SJSA1 (cell line): ENCODE results near the gene PREB. TPM values are rescaled to one million over a fixed set of nuclear protein-coding genes. Genes with fewer than 3 reads are reported as not detected.

Experiments used
- DNase-seq, 2 experiments: peaks; one replicate each; pipeline ENCODE4 v3.0.0-alpha.2; 2015 to 2020; ENCODE audit warnings: low spot score in 2 of 2, low read depth in 1 of 2
- H3K27ac ChIP-seq: fragments of 250-450 bp; sonication (Bioruptor Pico); 2 replicates; pipeline ENCODE4 v1.5.1; 2020; ENCODE audit warnings: mild to moderate bottlenecking, moderate library complexity
- H3K27me3 ChIP-seq: fragments of 250-450 bp; sonication (Bioruptor Pico); replicated peaks from 2 replicates; pipeline ENCODE4 v1.5.1; 2020; ENCODE audit warnings: mild to moderate bottlenecking, moderate library complexity
- H3K36me3 ChIP-seq: fragments of 250-450 bp; sonication (Bioruptor Pico); 2 replicates; pipeline ENCODE4 v1.5.1; 2020; ENCODE audit warnings: mild to moderate bottlenecking
- H3K4me1 ChIP-seq: fragments of 250-450 bp; sonication (Bioruptor Pico); replicated peaks from 2 replicates; pipeline ENCODE4 v1.6.1; 2021; ENCODE audit warnings: mild to moderate bottlenecking
- H3K4me3 ChIP-seq: fragments of 250-450 bp; sonication (Bioruptor Pico); 2 replicates; pipeline ENCODE4 v1.5.1; 2020; ENCODE audit warnings: mild to moderate bottlenecking
- H3K9me3 ChIP-seq: fragments of 250-450 bp; sonication (Bioruptor Pico); replicated peaks from 2 replicates; pipeline ENCODE4 v1.5.1; 2020; ENCODE audit warnings: mild to moderate bottlenecking
- total RNA-seq: library from RNA; depleted of rRNA; stranded (reverse); fragments of >200 nt; shearing (Covaris generic); gene quantifications from 2 replicates; pipeline ENCODE4 v1.2.3, GENCODE V29; 2014

PREB gene
- total RNA-seq, 1 experiment from 2014 or later = 101 TPM

DNA sequence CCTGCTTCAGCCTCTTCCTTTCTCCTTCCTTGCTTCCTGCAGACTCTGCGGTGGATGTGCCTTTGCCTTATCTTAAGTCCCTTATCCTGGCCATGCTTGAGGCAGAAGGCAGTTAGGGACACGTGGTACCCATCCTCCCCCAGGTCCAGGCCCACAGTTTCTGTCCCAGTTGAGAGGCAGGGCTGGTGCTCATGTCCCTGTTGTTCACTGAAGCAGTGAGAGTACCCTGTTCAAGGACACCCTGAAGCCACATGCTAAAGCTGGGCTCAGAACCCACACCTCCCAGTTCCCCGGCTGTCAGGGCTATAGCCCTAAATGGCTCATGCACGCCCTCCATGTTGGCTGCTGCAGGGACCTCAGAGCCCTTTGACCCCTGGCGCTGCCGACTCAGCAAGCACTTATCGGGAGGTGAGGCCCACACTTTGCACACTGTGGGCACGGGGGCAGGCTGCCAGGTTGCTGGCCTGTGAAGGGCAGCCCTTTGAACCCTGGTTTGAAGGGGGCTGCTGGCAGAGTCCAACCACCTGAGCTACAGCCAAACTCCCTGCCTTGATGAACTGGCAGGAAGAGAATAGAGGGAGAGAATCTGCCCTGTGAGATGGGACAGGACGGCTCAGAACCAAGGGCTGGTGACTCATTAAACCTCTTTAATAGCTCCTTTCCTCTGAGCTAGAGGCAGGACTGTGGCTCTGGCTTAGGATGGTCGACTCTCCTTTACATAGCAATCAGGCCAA, 41.6 kb downstream of the PREB start:
- H3K9me3 ChIP-seq = no peaks in the 10 kb centered on the region
- peaks cover 4% of the 10 kb centered on the region for H3K4me1 ChIP-seq
- no peak overlapping the region for H3K4me3 ChIP-seq
- no peaks in the 10 kb centered on the region for H3K27me3 ChIP-seq
- no peaks in the 10 kb centered on the region for H3K36me3 ChIP-seq
- H3K27ac ChIP-seq = no peak overlapping the region
- no peak for DNase-seq

DNA sequence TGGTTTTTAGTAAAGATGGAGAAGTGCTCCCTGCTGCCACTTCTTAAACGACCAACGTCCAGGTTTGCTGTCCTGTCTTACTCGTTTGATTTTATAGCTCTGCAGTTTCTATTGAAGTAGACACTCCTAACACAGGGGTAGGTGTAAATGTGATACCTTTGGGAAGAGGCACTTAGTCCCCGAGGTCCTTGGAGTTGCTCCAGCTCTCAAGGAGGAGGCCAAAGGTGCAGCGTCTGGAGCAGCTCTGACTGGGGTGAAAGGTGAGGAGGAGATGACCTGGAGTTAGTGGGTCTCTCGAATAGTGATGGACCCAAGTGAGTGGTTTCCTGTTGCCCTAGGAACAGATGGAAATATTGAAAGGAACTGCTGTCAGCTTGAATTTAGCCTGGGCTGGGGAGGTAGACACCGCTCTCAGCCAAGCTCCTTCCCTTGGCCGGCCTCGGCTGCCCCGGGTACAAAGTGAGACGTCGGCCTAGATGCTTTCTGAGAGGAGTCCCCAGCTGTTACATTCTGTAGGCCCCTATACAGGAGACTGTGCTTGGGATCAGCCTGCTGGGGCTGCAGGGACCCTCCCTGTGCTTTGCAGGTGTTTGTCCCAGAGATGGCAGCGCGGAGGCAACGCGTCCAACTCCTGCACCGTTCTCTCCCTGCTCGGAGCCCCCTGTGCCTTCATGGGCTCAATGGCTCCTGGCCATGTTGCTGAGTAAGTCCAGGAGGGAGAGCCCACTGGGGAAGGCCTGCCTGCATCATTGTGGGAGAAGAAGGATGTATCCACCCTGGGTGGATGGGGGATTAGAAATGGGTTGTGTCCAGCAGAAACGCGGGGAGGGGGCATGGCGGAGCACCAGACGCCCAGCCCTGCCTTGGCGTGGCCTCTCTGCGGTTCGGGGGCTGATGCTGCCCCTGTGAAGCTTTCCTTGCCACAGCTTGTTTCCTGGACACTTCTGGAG, 42.4 kb downstream of the PREB start:
- no peak for DNase-seq
- Histone ChIP-seq H3K4me3 (no peak overlapping the region), H3K27me3 (no peaks in the 10 kb centered on the region), H3K27ac (no peak overlapping the region), H3K36me3 (no peaks in the 10 kb centered on the region), H3K4me1 (peaks cover 4% of the 10 kb centered on the region), H3K9me3 (no peaks in the 10 kb centered on the region)

DNA sequence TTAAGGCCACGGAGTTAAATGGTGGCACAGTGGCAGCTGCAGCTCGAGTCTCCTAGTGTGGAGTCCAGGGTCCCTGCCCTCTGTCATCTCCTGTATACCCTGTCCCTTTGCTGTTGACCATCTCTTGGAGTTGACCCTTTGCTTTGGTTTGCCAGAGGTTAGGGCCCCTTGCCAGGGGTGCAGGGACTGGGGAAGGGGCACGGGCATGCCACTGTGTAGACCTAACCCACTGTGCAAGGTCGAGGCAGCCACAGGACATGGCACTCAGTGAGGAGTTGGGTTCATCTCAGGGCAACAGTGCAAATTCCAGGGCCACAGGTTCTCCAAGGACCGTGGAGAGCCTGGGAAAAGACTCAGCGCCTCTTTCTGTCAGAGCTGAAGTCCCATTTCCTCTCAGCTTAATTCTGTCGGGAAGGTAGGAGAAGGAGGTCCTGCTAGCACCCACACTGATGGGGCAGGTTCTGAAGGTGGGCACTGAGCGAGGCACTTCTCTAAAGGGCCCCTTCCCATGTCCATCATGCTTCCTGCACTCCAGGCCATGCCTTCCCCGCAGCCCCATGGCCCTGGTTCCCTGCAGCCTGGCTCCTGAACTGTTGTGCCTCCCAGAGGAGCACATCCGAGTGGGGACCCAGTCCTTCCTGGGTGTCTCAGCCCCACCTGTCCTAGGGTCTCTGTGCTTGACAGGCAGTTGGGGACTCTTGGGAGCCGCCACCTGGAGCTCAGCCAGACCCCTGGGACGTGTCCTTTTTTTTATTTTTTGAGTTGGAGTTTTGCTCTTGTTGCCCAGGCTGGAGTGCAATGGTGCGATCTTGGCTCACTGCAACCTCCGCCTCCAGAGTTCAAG, 45.1 kb downstream of the PREB start:
- Histone ChIP-seq H3K9me3 (no peaks in the 10 kb centered on the region), H3K27ac (no peak overlapping the region), H3K4me3 (no peak overlapping the region), H3K27me3 (no peaks in the 10 kb centered on the region), H3K4me1 (peaks cover 20% of the 10 kb centered on the region), H3K36me3 (peaks cover 9% of the 10 kb centered on the region; the same call in 1 of the 2 replicates)
- no peak for DNase-seq

DNA sequence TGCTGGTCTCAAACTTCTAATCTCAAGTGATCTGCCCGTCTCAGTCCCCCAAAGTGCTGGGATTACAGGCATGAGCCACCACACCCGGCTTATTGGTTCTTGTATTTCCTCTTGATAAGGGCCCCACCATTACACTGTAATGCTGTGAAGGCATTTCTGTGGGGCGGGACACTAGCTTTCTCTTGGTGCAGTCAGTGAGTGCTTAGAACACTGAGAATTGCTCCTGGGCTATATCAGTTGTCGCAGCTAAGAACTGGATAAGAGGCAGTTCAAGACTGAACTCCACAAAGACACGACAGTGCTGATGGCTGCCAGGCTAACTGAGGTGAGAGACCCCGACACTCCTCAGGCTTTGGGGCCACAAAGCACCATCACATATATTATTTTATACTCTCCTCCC, 45.8 kb downstream of the PREB start:
- DNase-seq = no peak
- Histone ChIP-seq H3K27ac (no peak overlapping the region), H3K4me1 (peaks cover 20% of the 10 kb centered on the region), H3K36me3 (peaks cover 11% of the 10 kb centered on the region; the same call in 1 of the 2 replicates), H3K27me3 (no peaks in the 10 kb centered on the region), H3K9me3 (no peaks in the 10 kb centered on the region), H3K4me3 (no peak overlapping the region)

DNA sequence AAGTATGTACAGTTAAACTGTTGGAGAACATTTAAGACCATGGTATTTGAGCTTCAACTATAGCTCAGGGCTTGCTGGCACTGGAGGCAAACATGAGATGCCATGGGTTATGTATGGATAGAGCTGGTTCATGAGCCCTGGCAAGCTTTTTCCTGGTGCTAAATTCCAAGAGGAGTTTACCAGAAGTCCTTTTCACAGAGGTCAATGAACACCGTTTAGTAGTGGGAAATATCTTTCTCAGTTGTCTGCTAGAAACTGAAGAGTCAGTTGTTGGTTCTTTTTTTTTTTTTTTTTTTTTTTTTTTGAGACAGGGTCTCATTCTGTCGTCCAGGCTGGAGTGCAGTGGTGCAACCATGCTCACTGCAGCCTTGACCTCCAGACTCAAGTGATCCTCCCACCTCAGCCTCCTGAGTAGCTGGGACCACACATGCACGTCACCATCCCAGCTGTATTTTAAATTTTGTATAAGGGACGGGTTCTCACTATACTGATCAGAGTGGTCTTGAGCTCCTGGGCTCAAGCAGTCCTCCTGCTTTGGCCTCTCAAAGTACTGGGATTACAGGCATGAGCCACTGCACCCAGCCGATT, 46.5 kb downstream of the PREB start:
- Histone ChIP-seq H3K4me3 (no peak overlapping the region), H3K27ac (no peak overlapping the region), H3K9me3 (no peaks in the 10 kb centered on the region), H3K4me1 (peaks cover 20% of the 10 kb centered on the region), H3K36me3 (peaks cover 14% of the 10 kb centered on the region), H3K27me3 (no peaks in the 10 kb centered on the region)
- DNase-seq = no peak

DNA sequence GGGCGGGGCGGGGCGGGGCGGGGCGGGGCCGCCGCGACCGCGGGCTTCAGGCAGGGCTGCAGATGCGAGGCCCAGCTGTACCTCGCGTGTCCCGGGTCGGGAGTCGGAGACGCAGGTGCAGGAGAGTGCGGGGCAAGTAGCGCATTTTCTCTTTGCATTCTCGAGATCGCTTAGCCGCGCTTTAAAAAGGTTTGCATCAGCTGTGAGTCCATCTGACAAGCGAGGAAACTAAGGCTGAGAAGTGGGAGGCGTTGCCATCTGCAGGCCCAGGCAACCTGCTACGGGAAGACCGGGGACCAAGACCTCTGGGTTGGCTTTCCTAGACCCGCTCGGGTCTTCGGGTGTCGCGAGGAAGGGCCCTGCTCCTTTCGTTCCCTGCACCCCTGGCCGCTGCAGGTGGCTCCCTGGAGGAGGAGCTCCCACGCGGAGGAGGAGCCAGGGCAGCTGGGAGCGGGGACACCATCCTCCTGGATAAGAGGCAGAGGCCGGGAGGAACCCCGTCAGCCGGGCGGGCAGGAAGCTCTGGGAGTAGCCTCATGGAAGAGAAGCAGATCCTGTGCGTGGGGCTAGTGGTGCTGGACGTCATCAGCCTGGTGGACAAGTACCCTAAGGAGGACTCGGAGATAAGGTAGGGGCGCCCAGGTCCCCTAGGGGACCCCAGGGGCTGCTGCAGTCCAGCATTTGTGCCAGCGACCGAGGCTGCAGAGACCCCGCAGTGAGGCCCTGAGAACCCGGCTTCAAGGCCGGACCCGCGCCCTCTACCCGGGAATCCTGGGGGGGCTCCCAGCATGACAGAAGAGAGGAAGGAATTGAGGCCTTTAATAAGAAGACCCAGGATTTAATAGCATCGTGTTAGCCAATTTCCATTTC, 47.5 kb downstream of the PREB start, which contains the start of gene KHK:
KHK (plus strand) TSS at position 49 of the 870 bp plus-strand sequence; CDS start at position 537, 488 bp downstream.
- peak within 1 kb of the TSS; percentile 46 for H3K4me3 ChIP-seq
- H3K4me1 ChIP-seq = peaks cover 20% of the 10 kb centered on the region
- peaks cover 24% of the 10 kb centered on the region for H3K36me3 ChIP-seq
- peak within 1 kb of the TSS; percentile 37 for H3K27ac ChIP-seq
- no peak for DNase-seq
- H3K27me3 ChIP-seq = no peaks in the 10 kb centered on the region
- no peaks in the 10 kb centered on the region for H3K9me3 ChIP-seq

DNA sequence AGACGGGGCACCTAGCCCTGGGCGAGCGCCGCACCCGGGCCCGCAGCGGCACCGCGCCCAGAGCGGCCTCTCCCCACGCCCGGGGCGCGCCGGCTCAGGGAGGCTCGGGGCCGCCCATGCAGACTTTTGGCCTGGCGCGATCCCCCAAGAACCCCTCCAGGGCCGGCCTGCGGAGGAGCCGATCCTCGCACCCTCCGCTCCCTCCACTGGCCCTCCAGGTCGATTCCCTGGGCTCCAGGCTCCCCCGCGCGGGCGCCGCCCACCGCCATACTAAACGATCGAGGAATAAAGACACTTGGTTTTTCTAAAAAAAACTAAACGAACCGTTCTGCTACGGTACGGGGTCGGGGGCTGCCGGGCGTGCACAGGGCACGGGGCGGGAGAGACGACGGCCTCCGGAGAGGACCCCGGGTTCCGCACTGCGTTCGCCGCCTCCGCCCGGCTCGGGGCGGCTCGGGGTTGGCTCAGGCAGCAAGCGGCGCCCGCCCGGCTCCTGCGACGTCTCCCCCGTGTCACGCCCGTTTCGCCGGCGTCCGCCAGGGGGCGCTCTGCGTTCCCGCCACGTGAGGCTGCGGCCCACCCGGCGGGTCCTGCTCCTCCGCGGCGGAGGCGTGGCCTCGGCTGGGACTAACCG, 48.2 kb downstream of the PREB start:
- Histone ChIP-seq H3K9me3 (no peaks in the 10 kb centered on the region), H3K27ac (peak overlapping the region; percentile 37), H3K36me3 (peaks cover 30% of the 10 kb centered on the region), H3K4me3 (peak overlapping the region; percentile 46), H3K4me1 (peaks cover 27% of the 10 kb centered on the region), H3K27me3 (no peaks in the 10 kb centered on the region)
- peak; percentile 91 to 93 for DNase-seq

DNA sequence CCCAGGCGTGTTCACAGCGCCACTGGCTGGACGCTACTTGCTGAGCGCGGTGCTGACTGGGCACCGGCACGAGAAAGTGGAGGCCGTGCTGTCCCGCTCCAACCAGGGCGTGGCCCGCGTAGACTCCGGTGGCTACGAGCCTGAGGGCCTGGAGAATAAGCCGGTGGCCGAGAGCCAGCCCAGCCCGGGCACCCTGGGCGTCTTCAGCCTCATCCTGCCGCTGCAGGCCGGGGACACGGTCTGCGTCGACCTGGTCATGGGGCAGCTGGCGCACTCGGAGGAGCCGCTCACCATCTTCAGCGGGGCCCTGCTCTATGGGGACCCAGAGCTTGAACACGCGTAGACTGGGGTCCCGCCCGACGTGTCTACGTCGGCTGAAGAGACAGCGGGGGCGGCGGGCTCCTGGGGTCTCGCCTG, 48.8 kb downstream of the PREB start:
- H3K4me3 ChIP-seq = peak overlapping the region; percentile 46
- H3K4me1 ChIP-seq = peaks cover 31% of the 10 kb centered on the region
- no peaks in the 10 kb centered on the region for H3K27me3 ChIP-seq
- H3K27ac ChIP-seq = peak overlapping the region; percentile 37; the same call in 1 of the 2 replicates
- H3K36me3 ChIP-seq = peaks cover 33% of the 10 kb centered on the region
- peak; percentile 66 to 76 for DNase-seq
- H3K9me3 ChIP-seq = no peaks in the 10 kb centered on the region

DNA sequence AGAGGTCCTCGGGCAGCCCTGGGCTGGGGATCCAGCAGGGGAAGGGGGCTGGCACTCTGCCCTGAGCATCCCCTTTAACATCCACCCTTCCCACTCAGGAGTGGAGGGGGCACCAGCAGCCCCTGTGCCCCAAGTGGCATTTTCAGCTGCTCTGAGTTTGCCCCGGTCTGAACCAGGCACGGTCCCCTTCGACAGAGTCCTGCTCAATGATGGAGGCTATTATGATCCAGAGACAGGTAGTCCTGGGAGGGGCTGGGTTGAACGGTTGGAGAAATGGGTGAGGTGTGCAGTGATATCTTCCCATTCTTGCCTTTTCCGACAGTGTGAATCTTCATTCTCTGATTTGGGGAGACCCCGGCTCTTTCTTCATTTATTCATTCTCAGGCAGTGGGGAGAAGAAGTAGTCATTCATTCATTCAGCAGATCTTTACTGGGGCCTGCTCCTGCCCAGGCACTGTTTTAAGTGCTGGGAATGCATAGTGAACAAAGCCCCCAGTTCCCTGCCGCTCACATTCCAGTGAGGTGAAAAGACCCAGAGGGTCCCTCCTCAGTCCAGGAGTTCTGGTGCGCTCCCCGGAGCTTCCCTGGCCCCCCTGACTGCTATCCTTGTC, 49.3 kb downstream of the PREB start:
- Histone ChIP-seq H3K4me3 (peak overlapping the region; percentile 46), H3K4me1 (peaks cover 36% of the 10 kb centered on the region), H3K27me3 (no peaks in the 10 kb centered on the region), H3K36me3 (peaks cover 38% of the 10 kb centered on the region), H3K27ac (no peak overlapping the region), H3K9me3 (no peaks in the 10 kb centered on the region)
- no peak for DNase-seq

DNA sequence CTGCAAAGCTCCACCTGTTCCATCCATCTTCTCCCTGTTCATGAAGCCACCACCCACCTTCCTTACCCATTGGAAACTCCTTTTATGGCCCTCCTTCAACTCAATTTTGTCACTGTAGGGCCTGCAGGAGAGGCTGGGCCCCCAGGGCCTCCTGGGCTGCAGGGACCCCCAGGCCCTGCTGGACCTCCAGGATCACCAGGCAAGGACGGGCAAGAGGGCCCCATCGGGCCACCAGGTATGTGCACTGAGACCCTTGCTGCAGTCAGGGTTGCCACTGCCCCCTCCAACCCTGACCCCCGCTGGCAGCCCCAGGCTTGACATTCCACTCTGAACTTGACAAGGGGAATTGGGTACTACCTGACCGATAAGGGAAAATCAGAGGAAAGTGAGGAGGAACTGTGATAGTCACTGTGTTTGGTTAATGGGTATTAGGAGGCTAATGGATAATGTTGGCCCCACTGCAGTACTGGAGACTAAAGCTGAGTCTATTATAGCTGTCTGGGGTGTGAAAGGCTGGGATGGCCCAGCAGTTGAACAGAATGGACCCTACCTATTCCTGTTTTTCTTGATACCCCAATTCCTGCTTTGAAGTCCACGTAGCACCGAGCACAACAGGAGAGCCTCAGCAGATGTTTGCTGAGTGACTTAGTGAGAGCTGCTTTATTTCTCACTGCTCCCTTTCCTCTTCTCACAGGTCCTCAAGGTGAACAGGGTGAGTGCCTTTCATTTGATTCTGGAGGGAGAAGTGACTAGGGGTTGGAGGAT, 50.0 kb downstream of the PREB start:
- no peak overlapping the region for H3K4me3 ChIP-seq
- no peaks in the 10 kb centered on the region for H3K27me3 ChIP-seq
- H3K27ac ChIP-seq = no peak overlapping the region
- H3K4me1 ChIP-seq = peaks cover 43% of the 10 kb centered on the region
- DNase-seq = no peak
- no peaks in the 10 kb centered on the region for H3K9me3 ChIP-seq
- peaks cover 39% of the 10 kb centered on the region for H3K36me3 ChIP-seq
